ENCODE results near the gene EGR2. TPM values are rescaled to one million over a fixed set of nuclear protein-coding genes. Genes with fewer than 3 reads are reported as not detected.

EGR2 gene
- total and polyA plus RNA-seq, 7 donors, result 0.24 to 1.2 (median 0.67) TPM

- intact Hi-C loops (cut with DNase I), result no loop called here
- Histone ChIP-seq H3K9me3 (no peaks in the 10 kb centered on the region), H3K4me3 (no peak overlapping the region), H3K4me1 (no peaks in the 10 kb centered on the region), H3K36me3 (ENCODE audit: insufficient read depth in 1 of 2, low read depth in 1 of 2) (no peaks in the 10 kb centered on the region), H3K27me3 (ENCODE audit: insufficient read depth in 3 of 3, low read length in 2 of 3) (no peaks in the 10 kb centered on the region), H3K27ac (no peak overlapping the region)
- no peak for TF ChIP-seq CTCF (IDR thresholded peaks at IDR 0.05)
- DNase-seq (no peak), ATAC-seq (no peak)
- WGBS, 3 donors, result 54 to 62% (median 56%) methylated on average over 3 of the region's 3 CpGs
Observed at GRCh38 chr10:62850646-62851045, 34.5 kb upstream of the EGR2 start.

GRCh38 chr10:62847433-62847832 is 31.3 kb upstream of the EGR2 start:
- Histone ChIP-seq H3K27ac (no peak overlapping the region), H3K36me3 (ENCODE audit: insufficient read depth in 1 of 2, low read depth in 1 of 2) (no peaks in the 10 kb centered on the region), H3K4me3 (no peak overlapping the region), H3K9me3 (no peaks in the 10 kb centered on the region), H3K27me3 (ENCODE audit: insufficient read depth in 3 of 3, low read length in 2 of 3) (no peaks in the 10 kb centered on the region), H3K4me1 (no peaks in the 10 kb centered on the region)
- intact Hi-C loops (cut with DNase I), result no loop called here
- no peak for DNase-seq
- TF ChIP-seq CTCF (IDR thresholded peaks at IDR 0.05), result no peak
- ATAC-seq, result no peak

- intact Hi-C loops (cut with DNase I), result no loop called here
- DNase-seq, result no peak
- no peak overlapping the region for H3K27ac ChIP-seq
- H3K27me3 ChIP-seq (ENCODE audit: insufficient read depth in 3 of 3, low read length in 2 of 3), result no peaks in the 10 kb centered on the region
- 64 to 69% (median 65%) methylated on average over 7 of the region's 7 CpGs for whole genome bisulfite sequencing, 3 donors
- no peak overlapping the region for H3K4me3 ChIP-seq
- H3K36me3 ChIP-seq (ENCODE audit: insufficient read depth in 1 of 2, low read depth in 1 of 2), result no peaks in the 10 kb centered on the region
- no peak for TF ChIP-seq CTCF (IDR thresholded peaks at IDR 0.05)
- ATAC-seq, result no peak
- H3K4me1 ChIP-seq, result no peaks in the 10 kb centered on the region
- H3K9me3 ChIP-seq, result no peaks in the 10 kb centered on the region
Observed at GRCh38 chr10:62844280-62845011, 28.3 kb upstream of the EGR2 start.

GRCh38 chr10:62843600-62843999 is 27.4 kb upstream of the EGR2 start:
- DNase-seq, result no peak
- 66 to 74% (median 71%) methylated on average over 3 of the region's 3 CpGs for WGBS, 3 donors
- Histone ChIP-seq H3K27ac (no peak overlapping the region), H3K27me3 (ENCODE audit: insufficient read depth in 3 of 3, low read length in 2 of 3) (no peaks in the 10 kb centered on the region), H3K4me1 (no peaks in the 10 kb centered on the region), H3K9me3 (no peaks in the 10 kb centered on the region), H3K36me3 (ENCODE audit: insufficient read depth in 1 of 2, low read depth in 1 of 2) (no peaks in the 10 kb centered on the region), H3K4me3 (no peak overlapping the region)
- no peak for TF ChIP-seq CTCF (IDR thresholded peaks at IDR 0.05)
- intact Hi-C loops (cut with DNase I), result no loop called here
- ATAC-seq, result no peak

GRCh38 chr10:62842983-62843382 is 26.8 kb upstream of the EGR2 start:
- Histone ChIP-seq H3K27ac (no peak overlapping the region), H3K9me3 (no peaks in the 10 kb centered on the region), H3K4me3 (no peak overlapping the region), H3K27me3 (ENCODE audit: insufficient read depth in 3 of 3, low read length in 2 of 3) (no peaks in the 10 kb centered on the region), H3K4me1 (no peaks in the 10 kb centered on the region), H3K36me3 (ENCODE audit: insufficient read depth in 1 of 2, low read depth in 1 of 2) (no peaks in the 10 kb centered on the region)
- 62 to 79% (median 65%) methylated on average over 1 of the region's 1 CpG for WGBS, 3 donors
- ATAC-seq, result no peak
- no peak for DNase-seq
- no peak for TF ChIP-seq CTCF (IDR thresholded peaks at IDR 0.05)
- intact Hi-C loops (cut with DNase I), result no loop called here
